ENCODE data around the gene PRKCE. TPM values are rescaled to one million over a fixed set of nuclear protein-coding genes. Genes with fewer than 3 reads are reported as not detected.

The PRKCE gene
- total and polyA plus RNA-seq, 2 of the 8 experiments (the other 6 are each of a cell fraction or from before 2014, with no cell fraction given) = 0.54 to 2.1 TPM

DNA sequence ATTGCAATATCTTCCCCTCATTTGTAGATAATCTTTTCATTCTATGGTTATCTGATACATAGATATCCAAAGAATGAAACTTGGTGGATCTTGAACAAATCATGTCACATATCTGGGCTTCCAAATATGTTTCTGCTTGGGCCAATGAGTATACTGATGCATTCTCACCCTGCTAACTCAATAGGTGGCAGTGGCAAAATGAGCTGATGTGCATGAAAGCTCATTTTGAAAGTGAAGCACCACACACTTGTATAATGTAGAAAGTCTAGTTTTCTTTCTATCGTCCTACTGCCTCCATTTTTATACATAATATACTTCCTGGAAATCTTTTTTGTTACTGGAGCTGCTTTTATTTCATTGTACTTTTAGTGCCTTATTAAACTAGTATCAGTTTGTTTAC is 208.2 kb downstream of the PRKCE start:
- no peak overlapping the region for H3K4ac ChIP-seq (replicated peaks; ENCODE audit: insufficient read length, low read depth, low read length)
- no peak overlapping the region for H2BK15ac ChIP-seq (ENCODE audit: low read length)
- ChIA-PET POLR2A (ENCODE audit: partially characterized antibody) (no interaction called here), CTCF (ENCODE audit: partially characterized antibody) (interaction anchor here (1.0 kb wide), 2 partner anchors 23 to 133 kb away, joined by 3 read pairs; no protein-coding TSS in a partner anchor)
- no peak overlapping the region for H3K18ac ChIP-seq (ENCODE audit: extremely low read depth, low read length)
- no peak overlapping the region for H4K91ac ChIP-seq (replicated peaks; ENCODE audit: insufficient read length, low read length)
- no peak overlapping the region for H3K56ac ChIP-seq (replicated peaks; ENCODE audit: insufficient read length, low read depth, low read length)
- H3K27me3 ChIP-seq (replicated peaks in 1 of 4; ENCODE audit: control insufficient read depth in 3 of 4, extremely low read depth in 1 of 4, insufficient read depth in 3 of 4, low read length in 3 of 4) = no peaks in the 10 kb centered on the region
- no peak overlapping the region for H3K4me3 ChIP-seq (ENCODE audit: extremely low read depth in 1 of 4, insufficient read depth in 2 of 4, low read depth in 3 of 4, low read length in 4 of 4)
- no peak overlapping the region for H3K9ac ChIP-seq (replicated peaks in 1 of 4; ENCODE audit: extremely low read depth in 1 of 4, low read depth in 3 of 4, low read length in 3 of 4)
- no peaks in the 10 kb centered on the region for H3K79me2 ChIP-seq (ENCODE audit: control insufficient read depth in 1 of 2, insufficient read depth in 2 of 2, low read length in 2 of 2)
- no peak overlapping the region for H2BK12ac ChIP-seq (ENCODE audit: low read depth, low read length)
- no peak overlapping the region for H4K5ac ChIP-seq (ENCODE audit: insufficient read length, low read depth, low read length)
- H3K23me2 ChIP-seq (ENCODE audit: low read depth, low read length) = no peaks in the 10 kb centered on the region
- H2BK120ac ChIP-seq (replicated peaks; ENCODE audit: low read depth, low read length) = no peak overlapping the region
- H3K79me1 ChIP-seq (ENCODE audit: low read depth, low read length) = no peaks in the 10 kb centered on the region
- no peak overlapping the region for H3K14ac ChIP-seq (ENCODE audit: insufficient read length)
- no peak overlapping the region for H3K23ac ChIP-seq (ENCODE audit: insufficient read length)
- no peak overlapping the region for H2BK20ac ChIP-seq (ENCODE audit: low read length)
- DNase-seq (ENCODE audit: low read depth in 1 of 2, low spot score in 2 of 2) (no peak), FAIRE-seq (no peak)
- H2BK5ac ChIP-seq (ENCODE audit: low read depth, low read length) = no peak overlapping the region
- no peaks in the 10 kb centered on the region for H3K36me3 ChIP-seq (ENCODE audit: control insufficient read depth in 2 of 4, insufficient read depth in 4 of 4, low read length in 3 of 4)
- H3K9me3 ChIP-seq (ENCODE audit: insufficient read depth in 2 of 2, low read depth in 1 of 2, low read length in 1 of 2) = no peaks in the 10 kb centered on the region
- 89% methylated on average over 1 of the region's 1 CpG; no CpG with 5 or more reads in 1 of the 2 experiments for WGBS, 2 experiments (ENCODE audit: extremely low coverage in 1 of 2, insufficient coverage in 1 of 2, insufficient read length in 1 of 2, insufficient replicate concordance in 2 of 2, low coverage in 1 of 2, low lambda C conversion rate in 2 of 2, missing lambda C conversion rate in 1 of 2)
- H4K8ac ChIP-seq (ENCODE audit: extremely low read depth, insufficient read depth, low read length) = no peak overlapping the region
- no peak overlapping the region for H3K27ac ChIP-seq (ENCODE audit: low read depth, low read length)
- H2AFZ ChIP-seq (ENCODE audit: low read length) = no peak overlapping the region
- H4K20me1 ChIP-seq (replicated peaks in 1 of 2; ENCODE audit: control insufficient read depth in 1 of 2, insufficient read depth in 2 of 2, low read length in 2 of 2) = no peaks in the 10 kb centered on the region
- peaks cover 0 to 2% (median under 1%) of the 10 kb centered on the region in 4 experiments; a peak in 2 of 7 replicates for H3K4me1 ChIP-seq (replicated peaks in 1 of 4; ENCODE audit: control insufficient read depth in 3 of 4, insufficient read depth in 4 of 4, low read length in 3 of 4)
- H3K4me2 ChIP-seq (ENCODE audit: insufficient read depth in 1 of 2, low read depth in 2 of 2, low read length in 2 of 2) = no peak overlapping the region
- H2AK5ac ChIP-seq (ENCODE audit: low read depth, low read length) = no peak overlapping the region
- TF ChIP-seq FOSL1 (IDR thresholded peaks at IDR 0.05; ENCODE audit: insufficient read depth, low read depth, low read length) = no peak
- no peak for TF ChIP-seq TEAD4 (IDR thresholded peaks at IDR 0.05; ENCODE audit: low read depth, low read length)
- no peak for TF ChIP-seq MAFK (IDR thresholded peaks at IDR 0.05; ENCODE audit: low read depth, low read length)
- TF ChIP-seq, protein P1, sequence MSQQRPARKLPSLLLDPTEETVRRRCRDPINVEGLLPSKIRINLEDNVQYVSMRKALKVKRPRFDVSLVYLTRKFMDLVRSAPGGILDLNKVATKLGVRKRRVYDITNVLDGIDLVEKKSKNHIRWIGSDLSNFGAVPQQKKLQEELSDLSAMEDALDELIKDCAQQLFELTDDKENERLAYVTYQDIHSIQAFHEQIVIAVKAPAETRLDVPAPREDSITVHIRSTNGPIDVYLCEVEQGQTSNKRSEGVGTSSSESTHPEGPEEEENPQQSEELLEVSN (IDR thresholded peaks at IDR 0.05) = no peak
- no peak for TF ChIP-seq KDM5A (IDR thresholded peaks at IDR 0.05; ENCODE audit: low read length)
- TF ChIP-seq NRF1 (IDR thresholded peaks at IDR 0.05; ENCODE audit: low read depth, low read length) = no peak
- no peak for TF ChIP-seq CREB1 (IDR thresholded peaks at IDR 0.05)
- no peak for TF ChIP-seq ZNF274 (IDR thresholded peaks at IDR 0.05; ENCODE audit: borderline replicate concordance, extremely low read depth, low read length)
- TF ChIP-seq EGR1 (IDR thresholded peaks at IDR 0.05; ENCODE audit: borderline replicate concordance, low read depth, low read length) = no peak
- no peak for TF ChIP-seq NANOG (IDR thresholded peaks at IDR 0.05; ENCODE audit: insufficient read depth, low read depth, low read length, poor library complexity, severe bottlenecking)
- TF ChIP-seq SP2 (IDR thresholded peaks at IDR 0.05; ENCODE audit: low read length) = no peak
- no peak for TF ChIP-seq TAF7 (optimal IDR thresholded peaks at IDR 0.05; ENCODE audit: borderline replicate concordance, low read depth, low read length)
- TF ChIP-seq POLR2AphosphoS5 (IDR thresholded peaks at IDR 0.05; ENCODE audit: low read depth, low read length) = no peak
- TF ChIP-seq SIN3A (conservative IDR thresholded peaks at IDR 0.05 in 1 of 2, IDR thresholded peaks at IDR 0.05 in 1 of 2; ENCODE audit: low read depth in 1 of 2, low read length in 2 of 2) = no peak
